OCI-M1 (cell line): ENCODE data around the gene SEL1L3.

Experiments
- DNase-seq: peaks from one replicate; lab custom pipeline; 2025; lab: John Stamatoyannopoulos, UW

The SEL1L3 gene

GRCh38 chr4:25847329-25847728, 15.5 kb downstream of the SEL1L3 start:
- DNase-seq = no peak

GRCh38 chr4:25845841-25846653, 16.7 kb downstream of the SEL1L3 start:
- DNase-seq = no peak

DNA sequence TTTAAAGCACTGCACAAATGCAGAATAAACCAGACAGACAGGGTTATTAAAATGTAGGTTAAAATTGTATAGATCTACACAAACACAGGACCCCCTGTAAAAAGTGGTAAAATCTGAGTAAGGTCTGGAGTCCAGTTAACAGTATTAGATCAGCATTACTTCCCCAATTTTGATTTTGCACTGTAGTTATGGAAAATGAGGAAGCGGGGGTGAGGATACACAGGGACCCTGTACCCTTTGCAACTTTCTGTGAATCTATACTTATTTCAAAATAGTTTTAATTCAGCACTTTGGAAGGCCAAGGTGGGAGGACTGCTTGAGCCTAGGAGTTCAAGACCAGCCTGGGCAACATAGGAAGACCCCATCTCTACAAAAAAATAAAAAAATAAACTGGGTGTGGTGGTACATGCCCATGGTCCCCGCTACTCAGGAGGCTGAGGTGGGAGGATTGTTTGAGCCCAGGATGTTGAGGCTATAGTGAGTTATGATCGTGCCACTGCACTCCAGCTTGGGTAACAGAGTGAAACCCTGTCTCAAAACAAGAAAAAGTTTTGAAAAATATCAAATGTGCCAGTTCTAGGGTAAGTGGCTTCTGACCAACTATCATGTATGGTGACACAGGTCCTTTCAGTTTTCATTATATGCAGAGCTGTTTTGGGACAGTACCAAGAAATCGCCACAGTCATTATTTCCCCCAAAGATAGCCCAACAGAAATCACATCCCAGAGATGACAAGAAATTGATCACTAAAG, 17.7 kb downstream of the SEL1L3 start:
- peak; percentile 31 for DNase-seq

DNA sequence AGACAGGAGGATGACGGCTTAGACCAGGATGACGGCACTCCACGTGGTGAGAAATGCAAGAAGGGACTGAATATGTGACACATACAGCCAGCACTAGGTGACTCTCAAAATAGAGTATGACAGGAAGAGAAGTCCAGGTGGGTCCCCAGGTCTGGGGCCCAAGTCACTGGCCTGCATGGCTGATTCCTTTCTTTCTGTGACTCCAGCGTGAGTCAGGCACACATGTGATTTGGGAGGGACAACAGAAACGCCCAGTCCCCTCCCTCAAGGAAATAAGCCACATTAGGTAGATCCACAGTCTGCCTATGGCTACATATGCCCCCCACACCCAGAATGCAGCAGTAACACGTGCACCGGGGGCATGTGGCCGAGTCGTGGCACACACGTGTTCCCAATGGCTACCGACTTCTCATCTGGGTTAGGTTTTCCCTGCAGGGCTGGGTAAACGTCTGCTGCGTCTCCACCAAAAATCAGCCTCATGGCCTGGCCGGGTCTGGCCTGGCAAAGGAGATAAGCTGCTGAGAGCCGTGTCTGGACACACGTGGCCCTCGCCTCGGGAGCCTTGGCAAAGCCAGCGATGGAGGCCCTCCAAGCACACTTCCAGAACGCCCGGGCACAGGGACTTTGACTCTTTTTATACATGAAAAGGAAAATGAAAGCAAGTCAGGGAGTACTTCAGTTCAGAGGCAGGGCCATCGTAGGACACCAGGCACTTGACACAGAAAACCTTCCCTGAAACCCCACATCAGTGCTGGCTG, 19.3 kb downstream of the SEL1L3 start:
- DNase-seq = peak; percentile 54

- no peak for DNase-seq
Measured at GRCh38 chr4:25842229-25842845, 20.5 kb downstream of the SEL1L3 start.

- DNase-seq = no peak
Measured at GRCh38 chr4:25839687-25840086, 23.1 kb downstream of the SEL1L3 start.

- no peak for DNase-seq
Measured at GRCh38 chr4:25839233-25839632, 23.6 kb downstream of the SEL1L3 start.

GRCh38 chr4:25838526-25838925, 24.3 kb downstream of the SEL1L3 start:
- DNase-seq = no peak

DNA sequence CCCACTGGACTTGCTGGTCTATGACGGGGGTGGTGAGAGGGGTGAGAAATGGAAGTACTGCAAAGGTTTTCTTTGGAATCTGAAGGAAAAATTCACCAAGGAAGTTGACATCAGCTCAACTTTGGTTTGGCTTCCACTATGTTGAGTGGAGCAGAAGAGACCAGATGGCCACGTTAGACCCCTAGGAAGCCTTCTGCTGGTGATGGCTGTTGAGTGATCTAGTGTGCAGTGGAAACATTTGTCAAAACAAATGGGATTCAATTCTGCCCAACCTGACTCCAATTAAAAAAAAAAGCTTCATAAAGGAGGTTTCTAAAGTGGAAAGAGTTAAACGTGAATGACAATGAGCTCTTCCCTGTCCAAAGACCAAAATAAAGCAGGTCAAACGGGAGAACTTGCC, 25.7 kb downstream of the SEL1L3 start:
- no peak for DNase-seq

- no peak for DNase-seq
Measured at GRCh38 chr4:25835384-25835783, 27.4 kb downstream of the SEL1L3 start.

GRCh38 chr4:25834411-25835107, 28.2 kb downstream of the SEL1L3 start:
- peak; percentile 31 for DNase-seq

DNA sequence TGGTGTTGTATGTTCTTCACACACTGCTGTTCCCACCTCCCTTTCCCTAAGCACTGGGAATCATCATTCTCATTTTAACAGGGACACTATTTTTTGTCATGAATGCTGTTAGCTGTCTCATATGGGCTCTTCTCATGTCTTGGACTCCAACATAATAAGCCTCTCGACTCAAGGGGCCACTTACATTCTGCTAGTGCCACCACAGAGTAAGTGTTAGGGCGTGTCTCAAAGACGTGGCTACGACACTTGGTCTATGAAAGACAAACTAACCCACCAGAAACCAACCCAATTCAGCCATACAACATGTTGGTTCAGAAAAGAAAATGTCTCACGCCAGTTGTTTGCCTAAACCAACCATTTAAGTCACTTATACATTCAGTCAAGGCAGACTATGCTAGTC, 32.2 kb downstream of the SEL1L3 start:
- no peak for DNase-seq

- DNase-seq = no peak
Measured at GRCh38 chr4:25827897-25828296, 34.9 kb downstream of the SEL1L3 start.

DNA sequence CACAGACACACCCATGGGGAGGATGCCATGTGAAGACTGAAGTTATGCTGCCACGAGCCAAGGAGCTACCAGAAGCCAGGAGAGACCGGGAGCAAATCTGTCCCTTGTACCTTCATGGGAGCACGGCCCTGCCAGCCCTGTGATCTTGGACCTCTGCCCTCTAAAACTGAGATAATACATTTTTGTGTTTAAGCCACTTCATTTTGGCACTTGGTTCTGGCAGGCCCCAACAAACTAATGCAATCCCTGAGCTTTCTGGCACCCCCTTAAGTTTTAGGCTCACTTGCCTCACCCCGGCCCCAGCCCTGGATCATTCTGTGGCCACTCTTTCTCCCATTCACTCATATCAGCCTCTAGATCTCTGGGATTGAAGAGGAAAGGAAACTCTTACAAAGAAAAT, 35.4 kb downstream of the SEL1L3 start:
- no peak for DNase-seq

DNA sequence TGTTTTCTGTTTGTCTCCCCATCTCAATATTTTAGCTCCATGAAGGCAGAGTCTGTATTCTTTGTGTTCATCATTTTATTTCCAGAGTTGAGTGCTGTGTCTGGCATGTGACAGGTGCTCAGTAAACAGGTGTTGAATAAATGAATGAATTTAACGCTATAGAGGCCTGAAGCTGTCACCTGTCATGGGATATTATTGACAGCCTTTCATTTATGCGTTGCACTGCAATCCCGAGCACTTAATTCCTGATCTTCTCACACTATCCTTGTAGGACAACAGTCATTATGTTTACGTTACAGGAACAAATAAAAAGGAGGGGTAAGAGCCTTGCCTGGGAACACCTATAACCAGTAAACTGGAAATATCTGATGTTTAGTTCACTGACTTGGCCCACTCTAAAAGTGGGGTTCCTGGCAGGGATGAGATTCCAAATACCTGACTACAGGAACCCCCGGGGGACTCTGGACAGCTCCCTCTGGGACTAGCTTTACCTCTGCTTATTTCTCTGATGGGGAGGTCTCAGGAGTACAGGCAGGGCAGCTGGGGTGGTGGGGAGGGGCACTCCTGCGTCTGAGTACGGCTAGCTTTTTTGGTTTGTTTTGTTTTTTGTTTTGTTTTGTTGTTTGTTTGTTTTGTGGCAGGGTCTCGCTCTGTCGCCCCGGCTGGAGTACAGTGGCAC, 36.6 kb downstream of the SEL1L3 start:
- DNase-seq = no peak

DNA sequence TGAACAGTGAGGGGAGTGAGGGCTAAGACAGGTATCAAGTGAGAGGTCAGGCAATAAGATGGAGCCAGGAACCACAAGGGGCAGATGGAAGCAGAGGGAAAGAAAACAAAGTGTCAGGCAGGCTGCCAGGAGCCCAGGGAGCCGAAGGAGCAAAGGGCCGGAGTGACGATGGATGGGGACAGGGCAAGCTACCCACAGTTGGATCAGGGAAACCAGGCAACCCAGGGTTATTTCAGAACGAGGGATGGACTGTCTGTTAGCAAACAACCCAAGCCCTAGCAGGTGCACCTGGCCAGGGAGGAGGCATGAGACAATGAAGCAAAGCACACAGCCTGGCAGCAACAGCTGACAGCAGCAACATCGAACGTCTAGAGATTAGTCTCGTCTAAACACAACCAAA, 39.2 kb downstream of the SEL1L3 start:
- no peak for DNase-seq

DNA sequence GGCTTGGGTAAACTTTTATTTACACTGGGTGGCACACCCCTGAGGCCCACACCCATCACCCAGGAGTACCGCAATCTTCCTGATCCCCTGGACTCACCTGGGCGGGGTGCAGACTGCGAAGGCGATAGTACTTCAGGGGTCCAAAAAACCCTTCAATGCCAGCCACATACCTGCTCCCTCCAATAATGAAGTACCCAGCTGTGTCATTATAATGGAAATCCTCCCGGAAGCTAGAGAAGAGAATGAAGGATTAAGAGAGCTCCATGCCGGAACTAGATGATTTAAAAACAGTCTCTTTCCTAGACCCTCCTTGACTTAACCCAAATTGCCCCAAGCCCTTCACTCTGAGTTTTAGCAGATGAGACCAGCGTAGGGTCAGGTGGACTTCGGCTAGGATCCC, 40.9 kb downstream of the SEL1L3 start:
- DNase-seq = no peak

GRCh38 chr4:25821267-25821666, 41.5 kb downstream of the SEL1L3 start:
- no peak for DNase-seq

- no peak for DNase-seq
Measured at GRCh38 chr4:25818876-25819275, 43.9 kb downstream of the SEL1L3 start.

DNA sequence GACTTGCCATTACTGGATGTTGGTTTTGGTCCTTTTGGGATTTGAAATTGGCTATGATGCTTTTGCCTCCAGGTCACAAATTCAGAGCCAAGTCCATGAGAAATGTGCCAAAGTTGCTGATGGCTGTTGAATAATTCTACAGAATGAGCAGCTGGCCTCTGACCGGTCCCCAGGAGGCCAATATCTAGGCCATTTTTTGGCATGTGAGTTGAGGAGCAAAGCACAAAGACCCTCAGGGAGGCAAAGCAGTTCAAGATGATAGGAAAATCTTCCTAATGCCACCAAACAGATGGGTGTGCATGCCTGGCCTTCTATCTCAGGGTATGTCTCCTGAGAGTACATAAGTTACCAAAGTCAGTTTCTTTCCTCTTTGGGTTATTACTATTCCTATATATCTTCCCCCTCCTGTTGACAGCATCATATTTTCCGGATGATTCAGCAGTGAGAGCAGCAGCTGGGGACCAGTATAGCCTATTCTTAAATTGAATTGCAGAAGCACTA, 44.4 kb downstream of the SEL1L3 start:
- DNase-seq = no peak
